WTC11 (cell line): ENCODE data around the gene CILP2. TPM values are rescaled to one million over a fixed set of nuclear protein-coding genes. Genes with fewer than 3 reads are reported as not detected.

Experiments used
- ATAC-seq: fragments of 200-7000 bp; cut with Tn5 transposase; 2 replicates; pipeline ENCODE4 v1.10.0; 2021; ENCODE audit warnings: mild to moderate bottlenecking, moderate library complexity
- CTCF ChIA-PET: fragments of 300-600 bp; sonication (Branson Sonifier 250); formaldehyde crosslinking; loops from one replicate; lab custom pipeline; 2021; ENCODE audit warnings: antibody characterized with exemption; lab: Charles Lee
- POLR2A ChIA-PET: fragments of 350-600 bp; sonication (Branson Sonifier 250); formaldehyde crosslinking; loops from one replicate; lab custom pipeline; 2021; ENCODE audit warnings: antibody characterized with exemption; lab: Charles Lee
- DNase-seq: peaks from one replicate; pipeline ENCODE4 v3.0.0; 2021; ENCODE audit warnings: low spot score
- H3K27ac Mint-ChIP-seq: 2 replicates; pipeline ENCODE4 v1.8.0; 2021; ENCODE audit warnings: mixed read lengths
- H3K27me3 Mint-ChIP-seq: 2 replicates; pipeline ENCODE4 v1.8.0; 2021; ENCODE audit warnings: low read depth, mild to moderate bottlenecking, moderate library complexity, mixed read lengths
- H3K36me3 Mint-ChIP-seq: 2 replicates; pipeline ENCODE4 v1.8.0; 2021; ENCODE audit warnings: mixed read lengths
- H3K4me1 Mint-ChIP-seq: 2 replicates; pipeline ENCODE4 v1.8.0; 2022; ENCODE audit warnings: mixed read lengths
- H3K4me3 Mint-ChIP-seq: 2 replicates; pipeline ENCODE4 v1.8.0; 2021; ENCODE audit warnings: mild to moderate bottlenecking, moderate library complexity, mixed read lengths
- H3K9me3 Mint-ChIP-seq: 2 replicates; pipeline ENCODE4 v1.8.0; 2021; ENCODE audit warnings: mixed read lengths
- AFF4 ChIP-seq: sonication (generic); formaldehyde crosslinking; IDR thresholded peaks from 2 replicates; pipeline ENCODE4 v1.8.1; 2023; ENCODE audit warnings: mild to moderate bottlenecking, missing genetic modification reagents, borderline replicate concordance
- ATF1 ChIP-seq: sonication (generic); formaldehyde crosslinking; IDR thresholded peaks from 2 replicates; pipeline ENCODE4 v1.8.1; 2023; ENCODE audit warnings: mild to moderate bottlenecking, moderate library complexity, missing genetic modification reagents
- ATF6 ChIP-seq: sonication (generic); formaldehyde crosslinking; IDR thresholded peaks from 2 replicates; pipeline ENCODE4 v1.8.1; 2023; ENCODE audit warnings: mild to moderate bottlenecking, missing genetic modification reagents
- CBFB ChIP-seq: sonication (generic); formaldehyde crosslinking; IDR thresholded peaks from 2 replicates; pipeline ENCODE4 v1.8.1; 2022; ENCODE audit warnings: mild to moderate bottlenecking, low read depth, missing genetic modification reagents
- ELF4 ChIP-seq: sonication (generic); formaldehyde crosslinking; IDR thresholded peaks from 2 replicates; pipeline ENCODE4 v1.8.1; 2022; ENCODE audit warnings: low read depth, mild to moderate bottlenecking, moderate library complexity, missing genetic modification reagents
- EMX1 ChIP-seq: fragments of 250-450 bp; sonication (Bioruptor Pico); IDR thresholded peaks from 2 replicates; pipeline ENCODE4 v1.8.0; 2021; ENCODE audit warnings: mild to moderate bottlenecking
- ETV6 ChIP-seq: sonication (generic); formaldehyde crosslinking; IDR thresholded peaks from 2 replicates; pipeline ENCODE4 v1.8.1; 2022; ENCODE audit warnings: mild to moderate bottlenecking, missing genetic modification reagents
- FOXJ3 ChIP-seq: sonication (generic); formaldehyde crosslinking; IDR thresholded peaks from 2 replicates; pipeline ENCODE4 v1.9.0; 2021; ENCODE audit warnings: missing genetic modification reagents, mild to moderate bottlenecking, borderline replicate concordance
- FOXP1 ChIP-seq: sonication (generic); formaldehyde crosslinking; IDR thresholded peaks from 2 replicates; pipeline ENCODE4 v1.8.0; 2022; ENCODE audit warnings: missing genetic modification reagents, mild to moderate bottlenecking, moderate library complexity, borderline replicate concordance
- GTF2I ChIP-seq: fragments of 250-450 bp; sonication (Bioruptor Pico); conservative IDR thresholded peaks from 2 replicates; pipeline ENCODE4 v1.4.0; 2021; ENCODE audit warnings: mild to moderate bottlenecking
- HMGXB4 ChIP-seq: sonication (generic); formaldehyde crosslinking; IDR thresholded peaks from 2 replicates; pipeline ENCODE4 v1.8.1; 2023; ENCODE audit warnings: mild to moderate bottlenecking, moderate library complexity, missing genetic modification reagents
- IRF1 ChIP-seq: sonication (generic); formaldehyde crosslinking; IDR thresholded peaks from 2 replicates; pipeline ENCODE4 v1.8.0; 2023; ENCODE audit warnings: missing genetic modification reagents
- MYBL2 ChIP-seq: sonication (generic); formaldehyde crosslinking; IDR thresholded peaks from 2 replicates; pipeline ENCODE4 v1.8.1; 2023; ENCODE audit warnings: mild to moderate bottlenecking, moderate library complexity, missing genetic modification reagents
- NFYB ChIP-seq: sonication (generic); formaldehyde crosslinking; conservative IDR thresholded peaks from 2 replicates; pipeline ENCODE4 v1.8.0; 2022; ENCODE audit warnings: low read depth, missing genetic modification reagents
- NR3C1 ChIP-seq: sonication (generic); formaldehyde crosslinking; conservative IDR thresholded peaks from 2 replicates; pipeline ENCODE4 v1.8.1; 2023; ENCODE audit warnings: low read depth, mild to moderate bottlenecking, missing genetic modification reagents
- PRRX2 ChIP-seq: fragments of 250-450 bp; sonication (Bioruptor Pico); IDR thresholded peaks from 2 replicates; pipeline ENCODE4 v1.8.0; 2021; ENCODE audit warnings: mild to moderate bottlenecking
- SOX15 ChIP-seq: fragments of 250-450 bp; sonication (Bioruptor Pico); IDR thresholded peaks from 2 replicates; pipeline ENCODE4 v1.9.0; 2021; ENCODE audit warnings: mild to moderate bottlenecking
- SP1 ChIP-seq: sonication (generic); formaldehyde crosslinking; conservative IDR thresholded peaks from 2 replicates; pipeline ENCODE4 v1.8.1; 2022; ENCODE audit warnings: missing genetic modification reagents
- TEAD4 ChIP-seq: sonication (generic); formaldehyde crosslinking; IDR thresholded peaks from 2 replicates; pipeline ENCODE4 v1.8.0; 2022; ENCODE audit warnings: mild to moderate bottlenecking, missing genetic modification reagents
- ZBTB21 ChIP-seq: sonication (generic); formaldehyde crosslinking; IDR thresholded peaks from 2 replicates; pipeline ENCODE4 v1.8.1; 2023; ENCODE audit warnings: mild to moderate bottlenecking, missing genetic modification reagents, borderline replicate concordance
- ZNF121 ChIP-seq: sonication (generic); formaldehyde crosslinking; IDR thresholded peaks from 2 replicates; pipeline ENCODE4 v1.8.0; 2023; ENCODE audit warnings: missing genetic modification reagents
- ZNF138 ChIP-seq: sonication (generic); formaldehyde crosslinking; conservative IDR thresholded peaks from 2 replicates; pipeline ENCODE4 v1.8.1; 2022; ENCODE audit warnings: mild to moderate bottlenecking, moderate library complexity, missing genetic modification reagents
- total RNA-seq: library from RNA; stranded (reverse); gene quantifications from 3 replicates; pipeline ENCODE4 v1.2.3, GENCODE V29; 2021

Gene CILP2
- total RNA-seq, 1 experiment from 2014 or later = 7.9 TPM

- no peaks in the 10 kb centered on the region for H3K9me3 Mint-ChIP-seq
- CTCF ChIA-PET = interaction anchor here (0.9 to 3.0 kb wide), 4 partner anchors 26 to 64 kb away, joined by 3 to 11 read pairs (median 4); partner anchors contain the start of gene GMIP
- TF ChIP-seq FOXJ3 (CRISPR knock-in tag) = no peak
- TF ChIP-seq NR3C1 = no peak
- no peak for TF ChIP-seq TEAD4
- no peak for TF ChIP-seq EMX1 (CRISPR knock-in tag)
- no peak for TF ChIP-seq FOXP1 (CRISPR knock-in tag)
- no peak for TF ChIP-seq CBFB (CRISPR knock-in tag)
- TF ChIP-seq SP1 (CRISPR knock-in tag) = no peak
- TF ChIP-seq, all 79 proteins: peak for 0
- H3K27me3 Mint-ChIP-seq = no peaks in the 10 kb centered on the region; the same call in 1 of the 2 replicates
- H3K27ac Mint-ChIP-seq = no peak overlapping the region
- no peaks in the 10 kb centered on the region for H3K36me3 Mint-ChIP-seq
- ATAC-seq (no peak), DNase-seq (no peak)
- peaks cover 7% of the 10 kb centered on the region for H3K4me1 Mint-ChIP-seq
- no peak overlapping the region for H3K4me3 Mint-ChIP-seq
- POLR2A ChIA-PET = interaction anchor here (0.6 kb wide), 1 partner anchor 94 kb away, joined by 6 read pairs; no protein-coding TSS in a partner anchor
Observed at GRCh38 chr19:19579533-19580361, 41.7 kb downstream of the CILP2 start.

- Mint-ChIP-seq H3K9me3 (no peaks in the 10 kb centered on the region), H3K27me3 (no peaks in the 10 kb centered on the region; the same call in 1 of the 2 replicates), H3K4me3 (no peak overlapping the region), H3K4me1 (peaks cover 5% of the 10 kb centered on the region)
- POLR2A ChIA-PET = no interaction called here
- CTCF ChIA-PET = interaction anchor here (0.9 to 3.0 kb wide), 3 partner anchors 25 to 63 kb away, joined by 3 to 11 read pairs (median 3); partner anchors contain the start of gene GMIP
- no peak for ATAC-seq
- TF ChIP-seq MYBL2 (CRISPR knock-in tag) = no peak
- TF ChIP-seq EMX1 (CRISPR knock-in tag) = no peak
- TF ChIP-seq ZBTB21 (CRISPR knock-in tag) = no peak
- no peak for TF ChIP-seq AFF4 (CRISPR knock-in tag)
- TF ChIP-seq IRF1 (CRISPR knock-in tag) = no peak
- TF ChIP-seq HMGXB4 (CRISPR knock-in tag) = no peak
- no peak for TF ChIP-seq PRRX2 (CRISPR knock-in tag)
- TF ChIP-seq ATF1 (CRISPR knock-in tag) = no peak
- TF ChIP-seq, all 79 proteins: peak for 0
- DNase-seq = no peak
- no peaks in the 10 kb centered on the region for H3K36me3 Mint-ChIP-seq
- H3K27ac Mint-ChIP-seq = no peak overlapping the region
Observed at GRCh38 chr19:19580418-19580817, 42.4 kb downstream of the CILP2 start.

- H3K27ac Mint-ChIP-seq = no peak overlapping the region
- TF ChIP-seq GTF2I (CRISPR knock-in tag) = no peak
- TF ChIP-seq SOX15 (CRISPR knock-in tag) = no peak
- TF ChIP-seq NR3C1 = no peak
- TF ChIP-seq ELF4 (CRISPR knock-in tag) = no peak
- TF ChIP-seq ETV6 (CRISPR knock-in tag) = no peak
- TF ChIP-seq MYBL2 (CRISPR knock-in tag) = no peak
- TF ChIP-seq ATF1 (CRISPR knock-in tag) = no peak
- TF ChIP-seq NFYB = no peak
- TF ChIP-seq ZNF121 (CRISPR knock-in tag) = no peak
- TF ChIP-seq ATF6 (CRISPR knock-in tag) = no peak
- TF ChIP-seq ZNF138 (CRISPR knock-in tag) = no peak
Observed at GRCh38 chr19:19581391-19581790, 43.3 kb downstream of the CILP2 start.

More at GRCh38 chr19:19581391-19581790, 43.3 kb downstream of the CILP2 start:
- H3K9me3 Mint-ChIP-seq = no peaks in the 10 kb centered on the region
- H3K4me1 Mint-ChIP-seq = no peaks in the 10 kb centered on the region
- DNase-seq (no peak), ATAC-seq (no peak)
- no peak overlapping the region for H3K4me3 Mint-ChIP-seq
- ChIA-PET POLR2A (no interaction called here), CTCF (interaction anchor here (1.1 to 2.5 kb wide), 2 partner anchors 27 to 28 kb away, joined by 3 to 16 read pairs; no protein-coding TSS in a partner anchor)
- no peaks in the 10 kb centered on the region for H3K36me3 Mint-ChIP-seq
- H3K27me3 Mint-ChIP-seq = no peaks in the 10 kb centered on the region
